Prostate gland (tissue), 2 donors: ENCODE results near the gene ST8SIA6.

Source experiments
- POLR2A ChIP-seq: fragments of 450-650 bp; IDR thresholded peaks from one replicate; pipeline ENCODE4 v1.6.1; 2016; ENCODE audit warnings: antibody characterized with exemption, mild to moderate bottlenecking
- POLR2AphosphoS5 ChIP-seq: sonication (generic); formaldehyde crosslinking; IDR thresholded peaks from one replicate; pipeline ENCODE4 v1.6.1; 2017; ENCODE audit warnings: antibody characterized with exemption
- TF ChIP-seq, protein P1 (sequence below), 4 experiments: fragments of 200-600 bp in 2 of 4; fragments of 450-650 bp in 2 of 4; sonication (generic) in 2 of 4; IDR thresholded peaks; 1 replicate in 3 of 4; 2 replicates in 1 of 4; pipeline ENCODE4 v1.5.1; 2016 to 2019; ENCODE audit warnings: antibody characterized with exemption in 4 of 4, mild to moderate bottlenecking in 2 of 4, moderate library complexity in 2 of 4

DNA sequence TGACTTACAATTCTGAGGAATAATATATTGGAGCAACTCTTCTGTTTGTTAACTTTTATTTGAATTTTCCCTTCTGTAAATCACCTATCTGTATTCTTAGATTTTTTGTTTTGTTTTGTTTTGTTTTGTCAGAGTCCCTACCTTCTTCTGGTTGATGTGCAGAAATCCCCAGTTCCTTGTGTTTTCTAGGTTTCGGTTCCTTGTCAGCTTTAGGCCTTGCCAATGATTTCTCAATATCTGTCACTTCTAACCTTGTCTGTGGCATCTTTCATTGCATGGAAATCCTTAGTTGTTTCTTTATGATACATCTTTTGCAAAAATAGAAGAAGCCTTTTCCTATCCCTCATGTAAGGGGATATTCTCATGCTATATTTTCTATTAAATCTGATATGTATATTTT is 21.7 kb upstream of the ST8SIA6 start:
- TF ChIP-seq POLR2A: no peak
- TF ChIP-seq, protein P1, sequence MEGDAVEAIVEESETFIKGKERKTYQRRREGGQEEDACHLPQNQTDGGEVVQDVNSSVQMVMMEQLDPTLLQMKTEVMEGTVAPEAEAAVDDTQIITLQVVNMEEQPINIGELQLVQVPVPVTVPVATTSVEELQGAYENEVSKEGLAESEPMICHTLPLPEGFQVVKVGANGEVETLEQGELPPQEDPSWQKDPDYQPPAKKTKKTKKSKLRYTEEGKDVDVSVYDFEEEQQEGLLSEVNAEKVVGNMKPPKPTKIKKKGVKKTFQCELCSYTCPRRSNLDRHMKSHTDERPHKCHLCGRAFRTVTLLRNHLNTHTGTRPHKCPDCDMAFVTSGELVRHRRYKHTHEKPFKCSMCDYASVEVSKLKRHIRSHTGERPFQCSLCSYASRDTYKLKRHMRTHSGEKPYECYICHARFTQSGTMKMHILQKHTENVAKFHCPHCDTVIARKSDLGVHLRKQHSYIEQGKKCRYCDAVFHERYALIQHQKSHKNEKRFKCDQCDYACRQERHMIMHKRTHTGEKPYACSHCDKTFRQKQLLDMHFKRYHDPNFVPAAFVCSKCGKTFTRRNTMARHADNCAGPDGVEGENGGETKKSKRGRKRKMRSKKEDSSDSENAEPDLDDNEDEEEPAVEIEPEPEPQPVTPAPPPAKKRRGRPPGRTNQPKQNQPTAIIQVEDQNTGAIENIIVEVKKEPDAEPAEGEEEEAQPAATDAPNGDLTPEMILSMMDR (IDR thresholded peaks at IDR 0.05): no peak
- no peak for TF ChIP-seq POLR2AphosphoS5
